ENCODE data around the gene RAI2.

Gene RAI2

DNA sequence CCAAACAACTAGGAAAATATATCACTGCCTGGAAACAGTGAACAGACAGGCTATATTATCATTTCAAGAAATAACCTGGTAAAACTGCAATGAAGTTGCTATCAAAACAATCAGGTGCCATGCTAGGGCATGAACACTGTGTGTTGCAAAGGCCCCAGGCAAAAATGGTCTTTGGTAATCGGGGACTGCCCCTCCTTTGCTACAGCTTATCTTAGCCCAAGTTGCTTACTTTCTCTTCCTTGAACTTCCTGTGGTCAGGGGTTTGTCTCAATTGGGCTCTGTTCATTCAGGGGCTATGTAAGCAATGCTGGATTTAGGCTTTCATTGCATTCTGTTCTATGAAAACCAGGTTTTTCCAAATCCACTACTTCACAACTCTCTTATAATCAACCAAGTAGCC lies 93.4 kb downstream of the RAI2 start:
- H3K4me3 ChIP-seq (ENCODE audit: control insufficient read depth, low read depth, low read length), result no peak overlapping the region
- DNase-seq (ENCODE audit: low read depth), result no peak
- TF ChIP-seq, protein P1, sequence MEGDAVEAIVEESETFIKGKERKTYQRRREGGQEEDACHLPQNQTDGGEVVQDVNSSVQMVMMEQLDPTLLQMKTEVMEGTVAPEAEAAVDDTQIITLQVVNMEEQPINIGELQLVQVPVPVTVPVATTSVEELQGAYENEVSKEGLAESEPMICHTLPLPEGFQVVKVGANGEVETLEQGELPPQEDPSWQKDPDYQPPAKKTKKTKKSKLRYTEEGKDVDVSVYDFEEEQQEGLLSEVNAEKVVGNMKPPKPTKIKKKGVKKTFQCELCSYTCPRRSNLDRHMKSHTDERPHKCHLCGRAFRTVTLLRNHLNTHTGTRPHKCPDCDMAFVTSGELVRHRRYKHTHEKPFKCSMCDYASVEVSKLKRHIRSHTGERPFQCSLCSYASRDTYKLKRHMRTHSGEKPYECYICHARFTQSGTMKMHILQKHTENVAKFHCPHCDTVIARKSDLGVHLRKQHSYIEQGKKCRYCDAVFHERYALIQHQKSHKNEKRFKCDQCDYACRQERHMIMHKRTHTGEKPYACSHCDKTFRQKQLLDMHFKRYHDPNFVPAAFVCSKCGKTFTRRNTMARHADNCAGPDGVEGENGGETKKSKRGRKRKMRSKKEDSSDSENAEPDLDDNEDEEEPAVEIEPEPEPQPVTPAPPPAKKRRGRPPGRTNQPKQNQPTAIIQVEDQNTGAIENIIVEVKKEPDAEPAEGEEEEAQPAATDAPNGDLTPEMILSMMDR (conservative IDR thresholded peaks at IDR 0.05; ENCODE audit: control insufficient read depth, insufficient read depth, low read depth, low read length), result no peak

- H3K4me3 ChIP-seq (ENCODE audit: control insufficient read depth, low read depth, low read length), result no peak overlapping the region
- TF ChIP-seq, protein P1 (conservative IDR thresholded peaks at IDR 0.05; ENCODE audit: control insufficient read depth, insufficient read depth, low read depth, low read length), result no peak
- no peak for DNase-seq (ENCODE audit: low read depth)
These were observed 101.1 kb downstream of the RAI2 start for GRCh38 chrX:17759990-17760389.

DNA sequence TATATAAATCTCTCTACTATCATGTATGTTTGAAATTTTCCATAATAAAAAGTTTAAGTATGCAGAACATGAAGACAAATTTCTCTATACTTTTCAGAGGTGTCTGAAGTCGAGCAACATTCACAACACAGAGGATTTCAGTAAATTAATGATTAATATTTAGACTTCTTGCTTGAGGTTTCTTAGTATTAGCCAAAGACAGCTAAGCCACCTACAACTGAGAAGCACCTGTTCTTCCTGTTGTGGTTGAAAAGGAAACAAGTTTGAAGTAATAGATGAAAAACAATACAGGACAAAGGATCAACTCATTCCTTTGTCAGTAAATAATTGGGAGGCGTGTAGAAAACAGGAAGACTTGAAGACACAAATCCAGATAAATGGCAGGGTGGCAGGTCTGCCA lies 102.7 kb downstream of the RAI2 start:
- TF ChIP-seq, protein P1 (conservative IDR thresholded peaks at IDR 0.05; ENCODE audit: control insufficient read depth, insufficient read depth, low read depth, low read length), result no peak
- no peak overlapping the region for H3K4me3 ChIP-seq (ENCODE audit: control insufficient read depth, low read depth, low read length)
- no peak for DNase-seq (ENCODE audit: low read depth)

GRCh38 chrX:17750436-17750835 lies 110.7 kb downstream of the RAI2 start:
- TF ChIP-seq, protein P1 (conservative IDR thresholded peaks at IDR 0.05; ENCODE audit: control insufficient read depth, insufficient read depth, low read depth, low read length), result no peak
- no peak overlapping the region for H3K4me3 ChIP-seq (ENCODE audit: control insufficient read depth, low read depth, low read length)
- peak; percentile 21 for DNase-seq (ENCODE audit: low read depth)

All from fibroblast of mammary gland (primary cell).